Upper lobe of left lung (tissue), 6 donors: ENCODE measurements around the gene EHD4. TPM values are rescaled to one million over a fixed set of nuclear protein-coding genes. Genes with fewer than 3 reads are reported as not detected.

Experiments
- ATAC-seq, 2 donors: fragments of 200-7000 bp; cut with Tn5 transposase; one replicate each; pipeline ENCODE4 v1.9.1; 2022; ENCODE audit warnings: mild to moderate bottlenecking in 2 of 2, moderate library complexity in 2 of 2; ENCODE audit not compliant: low FRiP score in 2 of 2
- DNase-seq, 2 donors: peaks; one replicate each; pipeline ENCODE4 v3.0.0-alpha.2; 2019 to 2020
- H3K27ac ChIP-seq, 4 donors: fragments of 200-600 bp; sonication (generic); one replicate each; pipeline ENCODE4 v1.5.1; 2016 to 2019
- H3K27me3 ChIP-seq, 4 donors: fragments of 200-600 bp; sonication (generic); one replicate each; pipeline ENCODE4 v1.5.1; 2017 to 2019
- H3K36me3 ChIP-seq, 4 donors: fragments of 200-600 bp; sonication (generic); one replicate each; pipeline ENCODE4 v1.5.1; 2016 to 2019
- H3K4me1 ChIP-seq, 4 donors: fragments of 200-600 bp; sonication (generic); one replicate each; pipeline ENCODE4 v1.5.1; 2018 to 2019
- H3K4me3 ChIP-seq, 4 donors: fragments of 200-600 bp; sonication (generic); one replicate each; pipeline ENCODE4 v1.5.1; 2017 to 2019; ENCODE audit warnings: mild to moderate bottlenecking in 2 of 4, moderate library complexity in 1 of 4
- H3K9me3 ChIP-seq, 4 donors: fragments of 200-600 bp; sonication (generic); one replicate each; pipeline ENCODE4 v1.5.1; 2018 to 2019
- CTCF ChIP-seq, 6 experiments: fragments of 450-650 bp in 4 of 6; fragments of 200-600 bp in 2 of 6; sonication (generic) in 2 of 6; IDR thresholded peaks; one replicate each; pipeline ENCODE4 v1.5.1; 2016 to 2019; ENCODE audit warnings: antibody characterized with exemption in 6 of 6
- EP300 ChIP-seq, 4 donors: sonication (generic); formaldehyde crosslinking; IDR thresholded peaks; one replicate each; pipeline ENCODE4 v1.5.1; 2017; ENCODE audit warnings: antibody characterized with exemption in 4 of 4, control low read depth in 2 of 4
- POLR2A ChIP-seq, 4 donors: fragments of 450-650 bp; IDR thresholded peaks; one replicate each; pipeline ENCODE4 v1.5.1; 2016 to 2017; ENCODE audit warnings: antibody characterized with exemption in 4 of 4, mild to moderate bottlenecking in 2 of 4
- POLR2AphosphoS5 ChIP-seq, 2 donors: sonication (generic); formaldehyde crosslinking; IDR thresholded peaks; one replicate each; pipeline ENCODE4 v1.5.1; 2017; ENCODE audit warnings: antibody characterized with exemption in 2 of 2
- WGBS, 2 donors: methylation state at CpG; one replicate each; pipeline ENCODE4 v1.1.5; 2017 to 2018; 5-methylcytosine and 5-hydroxymethylcytosine counted together
- total RNA-seq, 6 donors: library from RNA; depleted of rRNA in 4 of 6; stranded (reverse); fragments of >200 nt in 4 of 6; gene quantifications; one replicate each; pipeline versions ENCODE4 v1.1.0 to v1.2.1, GENCODE V29; 2016 to 2021
- donor health status: DM: no; HTN: no; CAD: no; lungs with moderate emphysema.
- donor health status: DM: no; HTN: yes; CAD: no; lungs with severe emphysema.

Gene EHD4
- total RNA-seq, 6 donors from 2014 or later = 23.0 to 46.4 (median 31.5) TPM

DNA sequence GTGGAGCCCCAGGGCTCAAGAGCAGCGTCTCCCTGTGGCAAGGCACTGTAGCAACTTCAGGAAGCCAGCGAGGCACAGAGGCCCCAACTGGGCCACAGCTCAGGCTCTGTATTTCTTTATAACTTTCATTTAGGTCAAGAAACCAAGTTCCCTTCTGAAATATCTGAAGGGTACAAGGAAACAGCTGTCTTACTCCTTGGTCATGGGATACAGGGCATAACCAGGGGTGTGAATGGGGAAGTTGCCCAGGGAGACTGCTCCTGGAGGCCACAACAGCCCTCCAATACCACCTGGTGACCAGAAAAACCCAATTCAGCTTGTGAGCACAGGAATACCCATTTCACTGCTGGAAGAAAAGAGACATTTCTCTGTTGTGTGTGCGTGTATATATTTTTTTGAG is 65.2 kb downstream of the EHD4 start:
- H3K27me3 ChIP-seq = no peaks in the 10 kb centered on the region
- no peak for TF ChIP-seq EP300 (IDR thresholded peaks at IDR 0.05)
- ATAC-seq (no peak), DNase-seq (no peak)
- H3K27ac ChIP-seq = peak overlapping the region in 3 of 4 donors; percentile 27 to 56 (median 46)
- no peaks in the 10 kb centered on the region for H3K9me3 ChIP-seq
- peaks cover 7 to 58% (median 33%) of the 10 kb centered on the region in 4 donors for H3K36me3 ChIP-seq
- 50 to 89% methylated on average over 2 to 3 of the region's 3 CpGs for WGBS, 2 donors
- peaks cover 4 to 21% (median 6%) of the 10 kb centered on the region in 4 donors for H3K4me1 ChIP-seq
- no peak overlapping the region for H3K4me3 ChIP-seq

DNA sequence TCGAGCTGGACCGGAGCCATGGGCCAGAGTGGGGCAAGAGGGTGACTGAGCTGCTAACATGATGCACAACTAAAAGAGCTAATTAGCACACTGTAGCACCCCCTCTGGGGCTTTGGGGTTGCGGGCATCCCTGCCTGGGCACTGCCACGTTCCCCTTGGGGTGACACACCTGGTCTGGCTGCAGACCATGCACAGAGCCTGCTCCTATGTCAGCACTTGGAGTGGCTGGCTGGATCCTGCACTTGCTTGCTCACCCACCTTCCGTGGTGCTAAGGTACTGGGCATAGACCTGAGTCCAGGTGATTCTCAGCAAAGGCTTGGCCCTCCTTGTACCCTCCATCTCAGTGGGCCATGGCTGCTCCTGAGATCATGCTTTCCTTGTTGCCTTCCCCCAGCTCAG is 65.7 kb downstream of the EHD4 start:
- H3K4me1 ChIP-seq = peaks cover 3 to 15% (median 6%) of the 10 kb centered on the region in 4 donors
- H3K36me3 ChIP-seq = peaks cover 7 to 53% (median 33%) of the 10 kb centered on the region in 4 donors
- H3K9me3 ChIP-seq = no peaks in the 10 kb centered on the region
- 95 to 100% methylated on average over 4 to 5 of the region's 5 CpGs for WGBS, 2 donors
- peak overlapping the region in 3 of 4 donors; percentile 27 to 56 (median 46) for H3K27ac ChIP-seq
- no peak for ATAC-seq
- no peak overlapping the region for H3K4me3 ChIP-seq
- TF ChIP-seq POLR2A (IDR thresholded peaks at IDR 0.05) = no peak
- no peak for TF ChIP-seq POLR2AphosphoS5 (IDR thresholded peaks at IDR 0.05)
- no peak for TF ChIP-seq CTCF (IDR thresholded peaks at IDR 0.05)
- TF ChIP-seq EP300 (IDR thresholded peaks at IDR 0.05) = no peak
- no peaks in the 10 kb centered on the region for H3K27me3 ChIP-seq
- peak in 1 of 2 donors; percentile 50 for DNase-seq

- Histone ChIP-seq H3K4me3 (no peak overlapping the region), H3K4me1 (peaks cover 3 to 14% (median 6%) of the 10 kb centered on the region in 4 donors), H3K36me3 (peaks cover 7 to 65% (median 43%) of the 10 kb centered on the region in 4 donors), H3K27ac (peak overlapping the region in 1 of 4 donors; percentile 13), H3K27me3 (no peaks in the 10 kb centered on the region), H3K9me3 (no peaks in the 10 kb centered on the region)
- DNase-seq (no peak), ATAC-seq (peak in 1 of 2 donors; percentile 25)
- WGBS, 2 donors = 89 to 95% methylated on average over 11 to 14 of the region's 14 CpGs
- TF ChIP-seq POLR2A (IDR thresholded peaks at IDR 0.05) (no peak), EP300 (IDR thresholded peaks at IDR 0.05) (no peak), POLR2AphosphoS5 (IDR thresholded peaks at IDR 0.05) (no peak), CTCF (IDR thresholded peaks at IDR 0.05) (no peak)
Observed at GRCh38 chr15:41905036-41905793, 67.1 kb downstream of the EHD4 start.

DNA sequence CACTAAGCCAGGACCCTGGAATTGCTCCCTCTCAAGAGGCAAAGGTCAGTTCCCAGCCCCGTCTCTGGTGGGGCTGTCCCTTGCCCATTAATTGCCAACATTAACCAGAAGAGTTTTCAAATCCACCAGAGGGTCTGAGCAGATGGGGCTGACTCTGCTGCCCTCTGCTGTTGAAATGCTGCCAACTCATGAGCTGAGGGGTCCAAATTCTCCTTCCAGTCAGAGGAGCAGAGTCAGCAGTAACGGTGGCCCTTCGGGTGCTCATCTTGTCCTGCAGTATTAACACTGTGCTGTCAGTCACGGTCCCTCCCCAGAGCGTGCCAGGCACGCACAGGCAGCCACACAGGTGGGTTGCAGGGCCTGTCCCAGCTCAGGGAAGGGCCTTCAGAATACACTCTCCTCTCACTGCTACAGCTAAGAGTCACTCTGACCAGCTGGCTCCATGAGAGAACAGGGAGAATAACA is 67.8 kb downstream of the EHD4 start:
- Histone ChIP-seq H3K9me3 (no peaks in the 10 kb centered on the region), H3K4me3 (no peak overlapping the region), H3K27me3 (no peaks in the 10 kb centered on the region), H3K36me3 (peaks cover 7 to 69% (median 39%) of the 10 kb centered on the region in 4 donors), H3K4me1 (peaks cover 3 to 9% (median 6%) of the 10 kb centered on the region in 4 donors), H3K27ac (peak overlapping the region in 1 of 4 donors; percentile 13)
- ATAC-seq = peak; percentile 51 to 73
- 0 to 31% methylated on average over 2 to 6 of the region's 6 CpGs for WGBS, 2 donors
- DNase-seq = peak; percentile 62 to 66
- peak; percentile 79 to 88 (median 83) for TF ChIP-seq CTCF (IDR thresholded peaks at IDR 0.05)
- no peak for TF ChIP-seq POLR2A (IDR thresholded peaks at IDR 0.05)

DNA sequence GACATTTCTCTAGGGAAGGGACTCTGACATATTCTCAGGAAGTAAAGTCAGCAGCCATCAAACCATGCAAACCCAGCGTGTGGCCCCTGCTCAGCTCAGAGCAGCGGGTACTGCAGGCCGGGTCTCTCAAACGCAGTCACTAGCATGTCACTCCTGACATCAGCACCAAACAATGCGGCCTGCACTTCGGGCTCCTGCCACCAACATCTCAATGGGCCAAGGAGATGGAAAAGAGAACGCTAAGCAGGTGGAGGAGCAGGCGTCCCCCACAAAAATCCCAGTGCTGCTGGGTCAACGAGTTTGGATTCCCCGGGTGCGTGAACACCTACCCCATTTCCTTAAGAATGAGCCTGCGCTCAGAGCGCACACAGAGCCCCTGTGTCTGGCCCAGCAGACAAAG is 68.6 kb downstream of the EHD4 start:
- TF ChIP-seq EP300 (IDR thresholded peaks at IDR 0.05) (no peak), POLR2A (IDR thresholded peaks at IDR 0.05) (no peak), POLR2AphosphoS5 (IDR thresholded peaks at IDR 0.05) (no peak), CTCF (IDR thresholded peaks at IDR 0.05) (no peak)
- no peak overlapping the region for H3K4me3 ChIP-seq
- no peak for DNase-seq
- H3K27ac ChIP-seq = no peak overlapping the region
- 87 to 92% methylated on average over 4 to 13 of the region's 13 CpGs for WGBS, 2 donors
- no peak for ATAC-seq
- no peaks in the 10 kb centered on the region for H3K27me3 ChIP-seq
- H3K9me3 ChIP-seq = no peaks in the 10 kb centered on the region
- peaks cover 6 to 69% (median 35%) of the 10 kb centered on the region in 4 donors for H3K36me3 ChIP-seq
- H3K4me1 ChIP-seq = peaks cover 3 to 9% (median 6%) of the 10 kb centered on the region in 4 donors
